ENCODE measurements around the gene KCNG2. TPM values are rescaled to one million over a fixed set of nuclear protein-coding genes. Genes with fewer than 3 reads are reported as not detected.
A peak's percentile ranks its signal among the peaks of the same experiment; 100 is the strongest.

KCNG2 gene
- total RNA-seq, 3 donors from 2014 or later (not counting 1 experiment from before 2014, with no cell fraction given): not detected

GRCh38 chr18:79911344-79912270 is 113.9 kb downstream of the KCNG2 start:
- TF ChIP-seq CTCF (IDR thresholded peaks at IDR 0.05): no peak
- Histone ChIP-seq H3K9me3 (ENCODE audit: control insufficient read depth, insufficient read depth, low read length) (peaks cover 4% of the 10 kb centered on the region), H3K36me3 (ENCODE audit: control insufficient read depth, insufficient read depth, low read length) (peaks cover 2% of the 10 kb centered on the region), H3K4me3 (ENCODE audit: low read length) (no peak overlapping the region), H3K27me3 (ENCODE audit: control insufficient read depth, insufficient read depth, low read length) (no peaks in the 10 kb centered on the region), H3K4me1 (ENCODE audit: control insufficient read depth, insufficient read depth, low read length) (peaks cover 8% of the 10 kb centered on the region), H3K27ac (ENCODE audit: low read length) (no peak overlapping the region)
- ATAC-seq: no peak
- H3K27ac Mint-ChIP-seq: no peak overlapping the region
- H3K9me3 Mint-ChIP-seq: peaks cover 0 to 2% of the 10 kb centered on the region in 2 donors
- intact Hi-C loops (cut with micrococcal nuclease): no loop called here
- peaks cover 4 to 33% of the 10 kb centered on the region in 2 donors for H3K4me1 Mint-ChIP-seq
- peaks cover 8% of the 10 kb centered on the region for H3K36me3 Mint-ChIP-seq
- WGBS (ENCODE audit: insufficient coverage): 97% methylated on average over 28 of the region's 29 CpGs
- no peaks in the 10 kb centered on the region for H3K27me3 Mint-ChIP-seq (ENCODE audit: low read depth in 2 of 2)
- no peak overlapping the region for H3K4me3 Mint-ChIP-seq
- DNase-seq: peak in 1 of 2 donors; percentile 13

DNA sequence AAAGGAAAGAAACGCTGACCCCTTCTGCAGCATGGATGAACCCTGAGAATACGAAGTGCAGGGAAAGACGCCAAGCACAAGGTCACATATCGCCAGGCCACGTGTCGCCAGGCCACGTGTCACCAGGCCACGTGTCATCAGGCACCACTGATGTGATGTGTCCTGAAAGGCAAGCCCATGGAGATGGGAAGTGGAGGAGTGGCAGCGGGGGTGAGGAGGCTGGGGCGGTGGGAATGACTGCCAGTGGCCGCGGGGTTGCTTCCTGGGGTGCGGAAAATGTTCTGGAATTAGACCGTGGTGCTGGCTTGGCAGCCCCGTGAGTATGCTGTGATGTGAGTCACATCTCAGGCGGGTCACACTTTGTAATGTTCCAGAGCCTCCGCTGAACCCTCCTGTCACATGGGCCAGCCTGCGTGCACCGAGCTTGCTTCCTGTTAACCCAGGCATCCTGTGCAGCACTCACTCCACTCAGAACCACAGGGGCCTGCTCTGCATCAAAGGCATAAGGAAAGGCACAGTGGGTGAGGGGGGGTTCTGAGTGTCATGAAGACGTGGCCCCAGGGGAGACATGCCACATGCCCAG is 114.8 kb downstream of the KCNG2 start:
- Mint-ChIP-seq H3K4me3 (no peak overlapping the region), H3K27ac (no peak overlapping the region), H3K9me3 (peaks cover 0 to 2% of the 10 kb centered on the region in 2 donors), H3K4me1 (peaks cover 4 to 34% of the 10 kb centered on the region in 2 donors), H3K36me3 (peaks cover 8% of the 10 kb centered on the region), H3K27me3 (ENCODE audit: low read depth in 2 of 2) (no peaks in the 10 kb centered on the region)
- H3K4me1 ChIP-seq (ENCODE audit: control insufficient read depth, insufficient read depth, low read length): peaks cover 8% of the 10 kb centered on the region
- H3K9me3 ChIP-seq (ENCODE audit: control insufficient read depth, insufficient read depth, low read length): peaks cover 11% of the 10 kb centered on the region
- 83% methylated on average over 20 of the region's 20 CpGs for WGBS (ENCODE audit: insufficient coverage)
- ATAC-seq: peak in 2 of 3 donors; percentile 29 to 31
- intact Hi-C loops (cut with micrococcal nuclease): no loop called here
- peaks cover 7% of the 10 kb centered on the region for H3K36me3 ChIP-seq (ENCODE audit: control insufficient read depth, insufficient read depth, low read length)
- H3K27me3 ChIP-seq (ENCODE audit: control insufficient read depth, insufficient read depth, low read length): no peaks in the 10 kb centered on the region
- H3K4me3 ChIP-seq (ENCODE audit: low read length): no peak overlapping the region
- no peak for TF ChIP-seq CTCF (IDR thresholded peaks at IDR 0.05)
- peak; percentile 13 to 58 for DNase-seq
- H3K27ac ChIP-seq (ENCODE audit: low read length): no peak overlapping the region

GRCh38 chr18:79912994-79913831 is 115.5 kb downstream of the KCNG2 start:
- H3K4me3 Mint-ChIP-seq: no peak overlapping the region
- no peak overlapping the region for H3K4me3 ChIP-seq (ENCODE audit: low read length)
- H3K9me3 Mint-ChIP-seq: peaks cover 0 to 2% of the 10 kb centered on the region in 2 donors
- no peak for ATAC-seq
- no peaks in the 10 kb centered on the region for H3K27me3 ChIP-seq (ENCODE audit: control insufficient read depth, insufficient read depth, low read length)
- H3K36me3 Mint-ChIP-seq: peaks cover 4% of the 10 kb centered on the region
- H3K4me1 Mint-ChIP-seq: peaks cover 4 to 41% of the 10 kb centered on the region in 2 donors
- H3K27me3 Mint-ChIP-seq (ENCODE audit: low read depth in 2 of 2): no peaks in the 10 kb centered on the region
- TF ChIP-seq CTCF (IDR thresholded peaks at IDR 0.05): no peak
- H3K36me3 ChIP-seq (ENCODE audit: control insufficient read depth, insufficient read depth, low read length): peaks cover 7% of the 10 kb centered on the region
- no peak overlapping the region for H3K27ac Mint-ChIP-seq
- H3K4me1 ChIP-seq (ENCODE audit: control insufficient read depth, insufficient read depth, low read length): peaks cover 8% of the 10 kb centered on the region
- no peak overlapping the region for H3K27ac ChIP-seq (ENCODE audit: low read length)
- peak; percentile 6 to 12 for DNase-seq
- WGBS (ENCODE audit: insufficient coverage): 95% methylated on average over 28 of the region's 28 CpGs
- peaks cover 11% of the 10 kb centered on the region for H3K9me3 ChIP-seq (ENCODE audit: control insufficient read depth, insufficient read depth, low read length)
- intact Hi-C loops (cut with micrococcal nuclease): no loop called here

All from natural killer cell (primary cell).